Mesendoderm (in vitro differentiated cells): ENCODE results near the gene RCN2.

Experiments used
- DNase-seq: peaks from one replicate; pipeline ENCODE4 v3.0.0; 2013
- H2AK5ac ChIP-seq: 2 replicates; pipeline ENCODE4 v1.6.1; 2013; ENCODE audit warnings: low read length, inconsistent platforms
- H2BK120ac ChIP-seq: 2 replicates; pipeline ENCODE4 v1.6.1; 2013; ENCODE audit warnings: low read depth, mild to moderate bottlenecking, low read length, moderate library complexity, mixed read lengths
- H2BK15ac ChIP-seq: replicated peaks from 2 replicates; pipeline ENCODE4 v1.6.1; 2013; ENCODE audit warnings: low read depth, mild to moderate bottlenecking, moderate library complexity
- H2BK5ac ChIP-seq: 2 replicates; pipeline ENCODE4 v1.6.1; 2013; ENCODE audit warnings: low read length, inconsistent platforms
- H3K18ac ChIP-seq: 2 replicates; pipeline ENCODE4 v1.6.1; 2013; ENCODE audit warnings: mild to moderate bottlenecking, low read length, mixed read lengths
- H3K23ac ChIP-seq: one replicate; pipeline ENCODE4 v1.6.1; 2013; ENCODE audit warnings: low read length
- H3K27ac ChIP-seq: 2 replicates; pipeline ENCODE4 v1.5.1; 2013; ENCODE audit warnings: low read depth, mild to moderate bottlenecking, inconsistent platforms, low read length, moderate library complexity
- H3K27me3 ChIP-seq: 2 replicates; pipeline ENCODE4 v1.6.1; 2013; ENCODE audit warnings: low read length, control low read depth, mild to moderate bottlenecking, inconsistent platforms; ENCODE audit not compliant: insufficient read depth, poor library complexity
- H3K36me3 ChIP-seq: 2 replicates; pipeline ENCODE4 v1.6.1; 2013; ENCODE audit warnings: low read length, inconsistent platforms; ENCODE audit not compliant: control insufficient read depth, insufficient read depth
- H3K4ac ChIP-seq: one replicate; pipeline ENCODE4 v1.6.1; 2013; ENCODE audit warnings: low read depth, mild to moderate bottlenecking, low read length, moderate library complexity
- H3K4me1 ChIP-seq: 2 replicates; pipeline ENCODE4 v1.6.1; 2013; ENCODE audit warnings: low read depth, low read length, inconsistent platforms; ENCODE audit not compliant: control insufficient read depth
- H3K4me2 ChIP-seq: 2 replicates; pipeline ENCODE4 v1.6.1; 2013; ENCODE audit warnings: low read length
- H3K4me3 ChIP-seq: 2 replicates; pipeline ENCODE4 v1.5.1; 2013; ENCODE audit warnings: mild to moderate bottlenecking, low read length
- H3K56ac ChIP-seq: one replicate; pipeline ENCODE4 v1.6.1; 2013; ENCODE audit warnings: low read length
- H3K79me1 ChIP-seq: 2 replicates; pipeline ENCODE4 v1.6.1; 2013; ENCODE audit warnings: low read length, inconsistent platforms
- H3K79me2 ChIP-seq: 2 replicates; pipeline ENCODE4 v1.6.1; 2013; ENCODE audit warnings: mild to moderate bottlenecking, low read length; ENCODE audit not compliant: control insufficient read depth, insufficient read depth
- H3K9ac ChIP-seq: 2 replicates; pipeline ENCODE4 v1.6.1; 2013; ENCODE audit warnings: low read length, inconsistent platforms
- H4K5ac ChIP-seq: one replicate; pipeline ENCODE4 v1.6.1; 2013; ENCODE audit warnings: low read length
- H4K8ac ChIP-seq: one replicate; pipeline ENCODE4 v1.6.1; 2013; ENCODE audit warnings: low read depth, mild to moderate bottlenecking, control low read depth, low read length, moderate library complexity
- WGBS: extraction: QIAGEN DNeasy Blood & Tissue Kit; methylation state at CpG from one replicate; pipeline ENCODE4 v1.1.7; 2013; ENCODE audit warnings: low lambda C conversion rate, missing lambda C conversion rate; ENCODE audit not compliant: insufficient coverage; ENCODE audit errors: extremely low coverage; 5-methylcytosine and 5-hydroxymethylcytosine counted together

RCN2 gene

GRCh38 chr15:76972389-76973361 lies 41.1 kb downstream of the RCN2 start:
- no peak overlapping the region for H3K4me3 ChIP-seq
- H3K4me2 ChIP-seq, result no peak overlapping the region
- no peak overlapping the region for H3K27ac ChIP-seq
- H2BK5ac ChIP-seq, result no peak overlapping the region
- H4K8ac ChIP-seq, result no peak overlapping the region
- no peak for DNase-seq
- H3K23ac ChIP-seq, result no peak overlapping the region
- no peak overlapping the region for H2BK120ac ChIP-seq
- no peak overlapping the region for H3K56ac ChIP-seq
- no peak overlapping the region for H2AK5ac ChIP-seq
- H3K9ac ChIP-seq, result no peak overlapping the region
- no peak overlapping the region for H3K4ac ChIP-seq
- no peak overlapping the region for H2BK15ac ChIP-seq
- H3K79me2 ChIP-seq, result no peaks in the 10 kb centered on the region
- no CpG with 5 or more reads among the region's 21 CpGs for WGBS
- no peaks in the 10 kb centered on the region for H3K27me3 ChIP-seq
- peaks cover 3% of the 10 kb centered on the region for H3K4me1 ChIP-seq
- no peaks in the 10 kb centered on the region for H3K36me3 ChIP-seq
- H3K79me1 ChIP-seq, result no peaks in the 10 kb centered on the region
- H3K18ac ChIP-seq, result no peak overlapping the region
- H4K5ac ChIP-seq, result no peak overlapping the region

DNA sequence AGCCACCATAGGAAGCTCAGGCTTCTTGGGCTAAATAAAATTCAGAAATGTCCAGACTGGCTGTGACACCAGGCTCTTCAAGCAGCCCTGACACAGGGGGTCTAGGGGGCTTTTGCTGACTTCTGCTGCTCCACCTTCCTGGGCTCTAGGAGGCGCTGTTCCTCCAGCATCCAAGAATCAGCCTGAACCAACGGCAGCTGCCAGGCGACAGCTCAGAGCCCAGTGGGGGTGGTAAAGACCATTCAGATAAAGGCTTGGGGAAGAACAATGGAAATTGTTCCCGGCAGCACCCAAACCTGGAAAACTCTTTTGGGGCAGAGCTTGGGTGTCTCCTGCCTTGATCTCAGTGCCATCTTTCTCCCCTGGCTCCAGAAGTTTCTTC lies 41.8 kb downstream of the RCN2 start:
- Histone ChIP-seq H2AK5ac (no peak overlapping the region), H3K36me3 (no peaks in the 10 kb centered on the region), H3K4me3 (no peak overlapping the region), H4K5ac (no peak overlapping the region), H3K27ac (no peak overlapping the region), H3K4me2 (no peak overlapping the region), H3K4me1 (peaks cover 3% of the 10 kb centered on the region), H3K23ac (no peak overlapping the region), H3K9ac (no peak overlapping the region), H3K18ac (peak overlapping the region; percentile 40), H3K79me1 (no peaks in the 10 kb centered on the region), H3K27me3 (no peaks in the 10 kb centered on the region), H3K4ac (peak overlapping the region; percentile 74), H2BK120ac (no peak overlapping the region), H4K8ac (no peak overlapping the region), H2BK15ac (no peak overlapping the region), H3K79me2 (no peaks in the 10 kb centered on the region), H3K56ac (no peak overlapping the region), H2BK5ac (no peak overlapping the region)
- DNase-seq, result peak; percentile 93
- WGBS, result no CpG with 5 or more reads among the region's 4 CpGs

DNA sequence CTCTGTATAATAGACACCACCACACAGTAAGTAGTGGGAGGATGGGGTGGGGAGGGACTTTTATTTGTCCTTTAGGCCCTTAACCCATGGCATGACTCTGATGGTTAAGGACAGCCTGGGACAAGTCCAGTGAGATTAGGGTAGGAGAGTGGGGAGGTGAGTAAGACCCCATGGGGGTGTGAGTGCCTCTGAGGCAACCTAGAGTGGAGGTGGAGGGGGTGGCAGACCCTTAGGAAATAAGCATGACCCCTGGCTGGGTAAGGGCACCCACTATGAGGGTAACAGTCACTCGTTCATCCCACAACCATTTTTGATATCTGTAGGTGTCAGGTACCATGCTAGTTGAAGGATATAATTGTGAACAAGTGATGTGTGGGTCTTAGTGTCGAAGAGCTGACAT lies 42.4 kb downstream of the RCN2 start:
- Histone ChIP-seq H3K27ac (no peak overlapping the region), H3K4me1 (peaks cover 3% of the 10 kb centered on the region), H4K8ac (no peak overlapping the region), H3K27me3 (no peaks in the 10 kb centered on the region), H3K56ac (no peak overlapping the region), H2BK15ac (no peak overlapping the region), H3K79me2 (no peaks in the 10 kb centered on the region), H3K4me3 (no peak overlapping the region), H3K4me2 (no peak overlapping the region), H3K23ac (no peak overlapping the region), H3K18ac (peak overlapping the region; percentile 40), H3K36me3 (no peaks in the 10 kb centered on the region), H2AK5ac (no peak overlapping the region), H3K9ac (no peak overlapping the region), H3K4ac (peak overlapping the region; percentile 74), H2BK5ac (no peak overlapping the region), H3K79me1 (no peaks in the 10 kb centered on the region), H4K5ac (no peak overlapping the region), H2BK120ac (no peak overlapping the region)
- no peak for DNase-seq
- WGBS, result no CpG with 5 or more reads among the region's 2 CpGs

- H3K4me3 ChIP-seq, result no peak overlapping the region
- peaks cover 3% of the 10 kb centered on the region for H3K4me1 ChIP-seq
- H3K18ac ChIP-seq, result no peak overlapping the region
- H3K9ac ChIP-seq, result no peak overlapping the region
- H3K23ac ChIP-seq, result no peak overlapping the region
- H2BK120ac ChIP-seq, result no peak overlapping the region
- H3K79me1 ChIP-seq, result no peaks in the 10 kb centered on the region
- H4K5ac ChIP-seq, result no peak overlapping the region
- no peak overlapping the region for H3K56ac ChIP-seq
- WGBS, result no CpG with 5 or more reads among the region's 4 CpGs
- H3K4me2 ChIP-seq, result no peak overlapping the region
- no peaks in the 10 kb centered on the region for H3K79me2 ChIP-seq
- no peak overlapping the region for H3K27ac ChIP-seq
- H3K36me3 ChIP-seq, result no peaks in the 10 kb centered on the region
- no peak overlapping the region for H3K4ac ChIP-seq
- DNase-seq, result no peak
- no peak overlapping the region for H4K8ac ChIP-seq
- H3K27me3 ChIP-seq, result no peaks in the 10 kb centered on the region
- no peak overlapping the region for H2AK5ac ChIP-seq
- H2BK15ac ChIP-seq, result no peak overlapping the region
- no peak overlapping the region for H2BK5ac ChIP-seq
Measured at GRCh38 chr15:76974456-76975036, 43.0 kb downstream of the RCN2 start.

- H2BK120ac ChIP-seq, result no peak overlapping the region
- no peaks in the 10 kb centered on the region for H3K27me3 ChIP-seq
- no peak overlapping the region for H4K8ac ChIP-seq
- H2BK5ac ChIP-seq, result no peak overlapping the region
- no peak overlapping the region for H4K5ac ChIP-seq
- no peak for DNase-seq
- no peaks in the 10 kb centered on the region for H3K79me1 ChIP-seq
- no peak overlapping the region for H3K4me2 ChIP-seq
- no peak overlapping the region for H3K9ac ChIP-seq
- no peak overlapping the region for H3K18ac ChIP-seq
- no peak overlapping the region for H3K56ac ChIP-seq
- no peak overlapping the region for H3K4ac ChIP-seq
- peaks cover 3% of the 10 kb centered on the region for H3K4me1 ChIP-seq
- no CpG with 5 or more reads among the region's 1 CpG for WGBS
- no peak overlapping the region for H2AK5ac ChIP-seq
- H3K27ac ChIP-seq, result no peak overlapping the region
- no peak overlapping the region for H2BK15ac ChIP-seq
- H3K23ac ChIP-seq, result no peak overlapping the region
- no peaks in the 10 kb centered on the region for H3K36me3 ChIP-seq
- H3K4me3 ChIP-seq, result no peak overlapping the region
- no peaks in the 10 kb centered on the region for H3K79me2 ChIP-seq
Measured at GRCh38 chr15:76976141-76976540, 44.6 kb downstream of the RCN2 start.
